CD1c-positive myeloid dendritic cell (primary cell): ENCODE results near the gene CKS1B.
A peak's percentile ranks its signal among the peaks of the same experiment; 100 is the strongest.

ENCODE experiments used
- DNase-seq: peaks from one replicate; pipeline ENCODE4 v3.0.0-alpha.2; 2016; ENCODE audit errors: extremely low spot score

The CKS1B gene

GRCh38 chr1:155014709-155015508 lies 40.4 kb downstream of the CKS1B start:
- DNase-seq: no peak

- no peak for DNase-seq
Observed at GRCh38 chr1:155015527-155016230, 41.2 kb downstream of the CKS1B start.

DNA sequence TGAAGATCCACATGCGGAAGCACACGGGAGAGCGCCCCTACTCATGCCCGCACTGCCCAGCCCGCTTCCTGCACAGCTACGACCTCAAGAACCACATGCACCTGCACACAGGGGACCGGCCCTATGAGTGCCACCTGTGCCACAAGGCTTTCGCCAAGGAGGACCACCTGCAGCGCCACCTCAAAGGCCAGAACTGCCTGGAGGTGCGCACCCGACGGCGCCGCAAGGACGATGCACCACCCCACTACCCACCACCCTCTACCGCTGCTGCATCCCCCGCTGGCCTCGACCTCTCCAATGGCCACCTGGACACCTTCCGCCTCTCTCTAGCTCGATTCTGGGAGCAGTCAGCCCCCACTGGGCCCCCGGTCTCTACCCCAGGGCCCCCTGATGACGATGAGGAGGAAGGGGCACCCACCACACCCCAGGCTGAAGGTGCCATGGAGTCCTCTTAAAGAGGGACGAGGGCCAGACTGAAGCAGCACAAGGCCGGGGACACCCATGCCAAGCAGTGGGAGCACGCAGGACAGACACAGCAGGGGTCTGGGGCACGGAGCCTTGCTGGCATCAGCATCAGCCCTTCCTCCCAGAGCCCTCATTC lies 41.9 kb downstream of the CKS1B start:
- no peak for DNase-seq

DNA sequence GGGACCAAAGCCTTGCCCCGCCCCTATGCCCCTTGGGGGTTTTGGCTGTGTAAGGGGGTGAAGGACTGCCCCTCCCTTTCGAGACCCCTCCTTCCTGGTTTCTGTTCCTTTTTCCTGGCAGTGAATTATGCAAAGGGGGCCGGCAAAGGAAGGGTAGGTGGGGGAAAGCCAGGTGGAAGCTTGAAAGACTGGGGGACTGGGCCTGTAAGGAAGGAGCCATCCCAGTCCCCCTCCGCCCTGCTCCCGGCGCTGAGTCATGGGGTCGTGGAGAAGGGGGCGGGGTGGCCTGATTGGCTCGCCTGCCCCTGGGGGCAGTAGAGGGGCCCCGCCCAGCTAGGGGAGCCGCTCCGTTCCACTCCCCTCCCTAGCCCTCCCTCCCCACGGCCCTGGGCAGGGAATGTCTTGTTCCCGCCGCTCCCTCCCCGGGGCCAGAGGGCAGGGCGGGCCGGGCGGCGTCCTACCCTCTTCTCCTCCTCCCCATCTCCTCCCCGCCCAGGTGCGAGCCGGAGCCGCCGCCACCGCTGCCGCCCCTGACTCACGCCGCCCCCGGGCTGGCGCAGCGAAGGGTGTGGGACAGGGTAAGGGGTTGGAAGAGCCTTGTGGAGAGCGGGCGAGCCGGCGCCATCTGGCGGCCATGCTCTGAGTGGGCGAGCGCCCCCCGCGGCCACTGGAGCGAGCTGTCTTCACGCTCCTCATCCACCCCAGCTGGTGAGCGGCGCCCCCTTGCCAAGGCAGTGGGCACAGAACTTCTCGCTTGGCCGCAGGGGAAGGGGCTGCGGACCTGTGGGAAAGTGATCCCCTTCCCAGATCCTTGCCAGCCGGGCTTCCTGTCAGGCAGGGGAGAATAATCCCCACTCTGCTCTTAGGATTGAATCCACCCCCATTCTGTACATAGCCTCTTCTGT lies 42.8 kb downstream of the CKS1B start:
- DNase-seq: peak; percentile 86

- no peak for DNase-seq
Observed at GRCh38 chr1:155017946-155018316, 43.5 kb downstream of the CKS1B start.

- DNase-seq: peak; percentile 11
Observed at GRCh38 chr1:155018617-155019348, 44.3 kb downstream of the CKS1B start.

- DNase-seq: no peak
Observed at GRCh38 chr1:155019377-155020245, 45.1 kb downstream of the CKS1B start.

GRCh38 chr1:155022136-155022926 lies 47.9 kb downstream of the CKS1B start:
- DNase-seq: no peak

GRCh38 chr1:155022927-155023236 lies 48.4 kb downstream of the CKS1B start:
- peak; percentile 38 for DNase-seq

GRCh38 chr1:155023627-155024026 lies 49.1 kb downstream of the CKS1B start:
- no peak for DNase-seq

GRCh38 chr1:155024315-155024714 lies 49.8 kb downstream of the CKS1B start:
- no peak for DNase-seq

GRCh38 chr1:155026154-155026553 lies 51.7 kb downstream of the CKS1B start:
- no peak for DNase-seq

GRCh38 chr1:155026588-155026987 lies 52.1 kb downstream of the CKS1B start:
- DNase-seq: no peak
